ENCODE measurements around the gene VSTM2L. TPM values are rescaled to one million over a fixed set of nuclear protein-coding genes. Genes with fewer than 3 reads are reported as not detected.
A peak's percentile ranks its signal among the peaks of the same experiment; 100 is the strongest.
"Not testable (repeated sequence)": the region's sequence is repeated elsewhere in the genome, so short reads cannot be mapped to it uniquely, and the experiment has no call there.

VSTM2L gene
- under 1 TPM; 0.11 to 0.33 (median 0.13) TPM for total RNA-seq

DNA sequence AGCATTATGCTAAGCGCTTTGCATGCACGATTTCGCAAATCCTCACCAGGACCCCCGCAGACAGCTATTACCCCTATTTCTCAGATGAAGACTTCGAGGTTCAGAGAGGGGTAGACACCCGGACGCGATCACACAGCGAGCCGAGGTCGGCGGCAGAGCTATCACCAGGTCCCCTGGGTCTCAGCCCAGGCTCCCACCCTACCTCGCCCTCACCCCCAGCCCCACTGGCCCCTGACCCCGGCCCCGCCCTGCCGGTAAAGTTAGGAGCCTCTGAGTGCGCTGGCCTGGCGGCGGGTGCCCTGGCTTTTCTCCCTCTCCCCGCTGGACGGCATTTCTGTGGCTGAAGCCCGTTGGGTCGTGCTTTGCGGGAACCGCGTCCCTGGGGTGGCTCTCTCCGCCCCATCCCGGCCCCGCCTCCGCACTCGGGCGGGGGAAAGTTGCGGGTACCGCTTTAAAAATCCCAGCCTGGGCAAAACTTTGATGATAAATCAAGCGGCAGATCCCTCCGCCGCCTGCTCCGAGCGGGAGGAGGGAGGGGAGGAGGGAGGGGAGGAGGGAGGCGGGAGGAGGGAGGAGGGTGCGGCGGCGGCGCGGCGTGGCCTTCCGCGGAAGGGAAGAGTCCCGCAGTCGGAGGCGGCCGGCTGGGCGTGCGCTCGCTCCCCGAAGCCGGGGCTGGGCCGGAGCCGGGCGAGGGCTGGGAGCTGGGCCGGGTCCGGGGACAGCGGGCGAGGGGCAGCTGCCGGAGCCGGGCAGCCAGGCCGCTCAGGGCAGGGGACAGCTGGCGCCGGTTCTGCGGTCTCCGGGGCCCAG lies at the start of gene VSTM2L:
TSS of gene VSTM2L (plus strand) at position 624 of the 810 bp plus-strand sequence. CDS start 224 bp downstream, outside the sequence.
- H3K27me3 Mint-ChIP-seq (ENCODE audit: low read depth) = peaks cover 66% of the 10 kb centered on the region
- no peaks in the 10 kb centered on the region for H3K36me3 Mint-ChIP-seq (ENCODE audit: insufficient read depth)
- H3K4me3 Mint-ChIP-seq = peak within 1 kb of the TSS; percentile 59
- H3K9me3 Mint-ChIP-seq = no peaks in the 10 kb centered on the region
- peak in 1 of 2 donors; percentile 19 for ATAC-seq
- no peak for DNase-seq
- H3K4me1 Mint-ChIP-seq (ENCODE audit: low read depth) = peaks cover 10% of the 10 kb centered on the region

- no peaks in the 10 kb centered on the region for H3K4me1 Mint-ChIP-seq (ENCODE audit: low read depth)
- no peaks in the 10 kb centered on the region for H3K27me3 Mint-ChIP-seq (ENCODE audit: low read depth)
- peak in 1 of 2 donors; percentile 53 for ATAC-seq
Observed at GRCh38 chr20:37853823-37854375, 49.0 kb upstream of the VSTM2L start.

GRCh38 chr20:37856034-37856433 lies 46.9 kb upstream of the VSTM2L start:
- H3K9me3 Mint-ChIP-seq; H3K27me3 Mint-ChIP-seq (ENCODE audit: low read depth); DNase-seq; ATAC-seq; H3K4me1 Mint-ChIP-seq (ENCODE audit: low read depth); H3K4me3 Mint-ChIP-seq: not testable (repeated sequence)
- H3K36me3 Mint-ChIP-seq (ENCODE audit: insufficient read depth) = peaks cover 37% of the 10 kb centered on the region

More at GRCh38 chr20:37853823-37854375, 49.0 kb upstream of the VSTM2L start:
- Mint-ChIP-seq H3K9me3 (no peaks in the 10 kb centered on the region), H3K36me3 (ENCODE audit: insufficient read depth) (peaks cover 39% of the 10 kb centered on the region), H3K4me3 (no peak overlapping the region)
- DNase-seq = no peak

GRCh38 chr20:37856932-37857660 lies 45.8 kb upstream of the VSTM2L start:
- DNase-seq (no peak), ATAC-seq (no peak)
- peaks cover 42% of the 10 kb centered on the region for H3K36me3 Mint-ChIP-seq (ENCODE audit: insufficient read depth)
- no peak overlapping the region for H3K4me3 Mint-ChIP-seq
- no peaks in the 10 kb centered on the region for H3K9me3 Mint-ChIP-seq
- H3K4me1 Mint-ChIP-seq (ENCODE audit: low read depth) = no peaks in the 10 kb centered on the region
- H3K27me3 Mint-ChIP-seq (ENCODE audit: low read depth) = no peaks in the 10 kb centered on the region

DNA sequence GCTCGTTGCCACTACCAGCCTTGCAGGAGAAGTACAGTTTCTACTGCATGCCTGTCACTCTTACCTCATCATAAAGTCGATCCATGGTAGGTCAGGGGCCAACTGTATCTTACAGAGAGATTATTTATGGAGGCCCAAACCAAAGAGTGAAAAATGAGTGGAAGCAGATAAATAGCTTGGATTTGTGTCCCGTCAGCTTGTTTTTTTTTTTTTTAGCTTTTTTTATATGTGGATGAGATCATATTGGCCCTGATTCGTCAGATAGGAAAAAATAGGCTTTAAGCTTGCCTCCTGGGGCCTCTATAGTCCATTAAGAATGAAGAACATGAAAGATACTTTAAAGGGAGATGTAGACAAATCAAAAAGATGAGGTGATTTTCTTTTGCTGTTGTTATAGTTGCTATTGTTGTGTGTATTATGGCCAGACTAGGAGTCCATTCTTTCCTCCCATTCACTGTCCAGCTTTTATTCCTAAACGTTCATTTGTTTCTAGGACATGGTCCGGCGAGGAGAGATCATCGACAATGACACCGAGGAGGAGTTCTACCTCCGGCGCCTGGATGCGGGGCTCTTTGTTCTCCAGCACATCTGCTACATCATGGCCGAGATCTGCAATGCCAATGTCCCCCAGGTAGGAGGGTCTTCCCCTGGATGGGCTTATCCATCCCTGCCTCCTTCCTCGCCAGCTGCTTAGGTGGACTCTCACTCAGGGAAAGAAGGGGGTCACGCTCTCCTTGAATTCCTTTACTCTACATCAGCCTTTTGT lies 43.3 kb upstream of the VSTM2L start:
- H3K27me3 Mint-ChIP-seq (ENCODE audit: low read depth) = no peaks in the 10 kb centered on the region
- H3K4me1 Mint-ChIP-seq (ENCODE audit: low read depth) = no peaks in the 10 kb centered on the region
- H3K9me3 Mint-ChIP-seq = no peaks in the 10 kb centered on the region
- DNase-seq (no peak), ATAC-seq (no peak)
- H3K4me3 Mint-ChIP-seq = no peak overlapping the region
- H3K36me3 Mint-ChIP-seq (ENCODE audit: insufficient read depth) = peaks cover 49% of the 10 kb centered on the region

DNA sequence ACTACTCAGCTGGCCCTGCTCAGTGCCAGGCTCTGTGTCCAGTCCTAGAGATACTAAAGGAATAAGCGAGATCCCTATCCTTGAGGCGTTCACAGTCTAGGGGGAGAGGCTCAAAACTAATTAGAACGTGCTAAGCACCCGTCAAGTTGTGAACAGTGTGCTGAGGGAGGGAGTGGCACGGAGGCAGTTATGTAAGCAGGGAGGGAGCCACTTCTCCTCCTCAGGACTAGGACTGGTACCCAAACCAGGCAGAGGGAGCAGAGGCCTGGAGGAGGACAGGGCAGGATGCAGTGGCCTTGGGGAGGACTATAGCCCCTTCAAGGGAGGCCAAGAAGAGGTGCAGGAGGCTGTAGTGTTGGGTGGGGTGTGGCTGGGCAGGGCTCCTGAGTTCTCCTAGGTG lies 39.6 kb upstream of the VSTM2L start:
- ATAC-seq (no peak), DNase-seq (no peak)
- Mint-ChIP-seq H3K27me3 (ENCODE audit: low read depth) (no peaks in the 10 kb centered on the region), H3K9me3 (no peaks in the 10 kb centered on the region), H3K4me3 (no peak overlapping the region), H3K4me1 (ENCODE audit: low read depth) (no peaks in the 10 kb centered on the region), H3K36me3 (ENCODE audit: insufficient read depth) (peaks cover 44% of the 10 kb centered on the region)

- H3K4me3 Mint-ChIP-seq = no peak overlapping the region
Observed at GRCh38 chr20:37864298-37864697, 38.6 kb upstream of the VSTM2L start.

GRCh38 chr20:37866051-37866450 lies 36.9 kb upstream of the VSTM2L start:
- Mint-ChIP-seq H3K27me3 (ENCODE audit: low read depth) (no peaks in the 10 kb centered on the region), H3K4me3 (no peak overlapping the region), H3K9me3 (no peaks in the 10 kb centered on the region), H3K36me3 (ENCODE audit: insufficient read depth) (peaks cover 45% of the 10 kb centered on the region), H3K4me1 (ENCODE audit: low read depth) (no peaks in the 10 kb centered on the region)
- no peak for DNase-seq
- no peak for ATAC-seq

More at GRCh38 chr20:37864298-37864697, 38.6 kb upstream of the VSTM2L start:
- DNase-seq (no peak), ATAC-seq (no peak)
- Mint-ChIP-seq H3K36me3 (ENCODE audit: insufficient read depth) (peaks cover 40% of the 10 kb centered on the region), H3K27me3 (ENCODE audit: low read depth) (no peaks in the 10 kb centered on the region), H3K4me1 (ENCODE audit: low read depth) (no peaks in the 10 kb centered on the region), H3K9me3 (no peaks in the 10 kb centered on the region)

GRCh38 chr20:37867289-37868195 lies 35.4 kb upstream of the VSTM2L start:
- Mint-ChIP-seq H3K4me1 (ENCODE audit: low read depth) (no peaks in the 10 kb centered on the region), H3K9me3 (no peaks in the 10 kb centered on the region), H3K27me3 (ENCODE audit: low read depth) (no peaks in the 10 kb centered on the region), H3K36me3 (ENCODE audit: insufficient read depth) (peaks cover 41% of the 10 kb centered on the region), H3K4me3 (no peak overlapping the region)
- ATAC-seq (no peak), DNase-seq (no peak)

- no peak for ATAC-seq
- no peaks in the 10 kb centered on the region for H3K9me3 Mint-ChIP-seq
- H3K36me3 Mint-ChIP-seq (ENCODE audit: insufficient read depth) = peaks cover 36% of the 10 kb centered on the region
- H3K27me3 Mint-ChIP-seq (ENCODE audit: low read depth) = no peaks in the 10 kb centered on the region
- H3K4me3 Mint-ChIP-seq = no peak overlapping the region
- DNase-seq = no peak
- H3K4me1 Mint-ChIP-seq (ENCODE audit: low read depth) = no peaks in the 10 kb centered on the region
Observed at GRCh38 chr20:37868851-37869333, 34.0 kb upstream of the VSTM2L start.

DNA sequence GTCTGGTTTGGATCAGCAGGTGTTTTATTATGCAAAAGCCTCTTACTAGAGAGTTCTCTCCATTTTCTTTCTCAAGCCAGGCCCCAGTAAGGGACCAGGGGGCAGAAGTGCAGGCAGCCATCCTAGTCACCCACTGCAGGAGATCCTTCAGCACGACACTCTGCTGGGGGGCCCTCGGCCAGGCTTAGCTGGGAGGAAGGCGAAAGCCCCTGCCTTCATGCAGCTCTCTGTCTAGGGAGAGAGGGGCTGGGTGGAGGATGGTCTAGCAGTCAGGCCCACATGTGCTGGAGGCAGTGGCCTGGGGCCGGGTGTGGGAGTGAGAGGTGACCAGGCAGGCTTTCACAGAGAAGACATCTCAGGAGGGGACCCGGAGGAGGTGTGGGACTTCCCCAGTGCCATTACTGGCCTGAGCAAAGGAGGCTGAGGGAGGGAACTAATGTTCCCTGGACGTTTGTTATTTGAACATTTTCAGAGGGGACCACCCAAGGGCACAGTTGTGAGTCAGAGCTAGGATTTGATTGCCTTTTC lies 33.5 kb upstream of the VSTM2L start:
- Mint-ChIP-seq H3K36me3 (ENCODE audit: insufficient read depth) (peaks cover 38% of the 10 kb centered on the region), H3K4me1 (ENCODE audit: low read depth) (no peaks in the 10 kb centered on the region), H3K4me3 (no peak overlapping the region), H3K9me3 (no peaks in the 10 kb centered on the region), H3K27me3 (ENCODE audit: low read depth) (no peaks in the 10 kb centered on the region)
- DNase-seq (no peak), ATAC-seq (no peak)

GRCh38 chr20:37870294-37870693 lies 32.6 kb upstream of the VSTM2L start:
- Mint-ChIP-seq H3K4me1 (ENCODE audit: low read depth) (no peaks in the 10 kb centered on the region), H3K36me3 (ENCODE audit: insufficient read depth) (peaks cover 35% of the 10 kb centered on the region), H3K27me3 (ENCODE audit: low read depth) (no peaks in the 10 kb centered on the region), H3K9me3 (no peaks in the 10 kb centered on the region), H3K4me3 (no peak overlapping the region)
- DNase-seq (no peak), ATAC-seq (no peak)

DNA sequence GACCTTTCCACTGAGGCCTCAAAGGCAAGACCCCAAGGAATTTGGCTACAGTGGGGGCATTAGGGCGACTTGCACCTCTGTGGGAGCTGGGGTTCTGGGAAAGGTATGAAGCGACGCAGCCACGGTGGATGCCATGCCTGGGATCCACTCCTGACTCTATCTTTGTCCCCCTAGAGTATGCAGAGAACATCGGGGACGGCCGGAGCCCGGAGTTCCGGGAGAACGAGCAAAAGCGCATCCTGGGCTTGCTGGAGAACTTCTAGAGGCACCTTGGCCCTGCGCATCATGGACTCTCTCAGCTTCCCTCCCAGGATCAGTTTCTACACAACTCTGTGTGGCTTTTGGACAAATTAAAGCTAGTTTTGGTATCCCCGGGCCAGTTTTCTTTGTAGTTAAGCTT lies 31.2 kb upstream of the VSTM2L start:
- Mint-ChIP-seq H3K27me3 (ENCODE audit: low read depth) (no peaks in the 10 kb centered on the region), H3K36me3 (ENCODE audit: insufficient read depth) (peaks cover 33% of the 10 kb centered on the region), H3K4me1 (ENCODE audit: low read depth) (no peaks in the 10 kb centered on the region), H3K4me3 (no peak overlapping the region), H3K9me3 (no peaks in the 10 kb centered on the region)
- ATAC-seq (no peak), DNase-seq (no peak)
